ENCODE measurements around the gene MXRA7. TPM values are rescaled to one million over a fixed set of nuclear protein-coding genes. Genes with fewer than 3 reads are reported as not detected.
A peak's percentile ranks its signal among the peaks of the same experiment; 100 is the strongest.
"Not testable (repeated sequence)": the region's sequence is repeated elsewhere in the genome, so short reads cannot be mapped to it uniquely, and the experiment has no call there.

Gene MXRA7
- total and polyA plus RNA-seq, 7 experiments from 2014 or later = 1.8 to 7.5 (median 2.7) TPM

GRCh38 chr17:76712321-76712720, 1.6 kb upstream of the MXRA7 start:
- intact Hi-C loops (cut with micrococcal nuclease) = loop anchor here in 1 of 2 donors (2.0 kb wide), 1 partner anchor 344 kb away; no protein-coding TSS in a partner anchor
- ChIA-PET CTCF (interaction anchor here (0.9 to 4.9 kb wide), 5 partner anchors 11 to 155 kb away, joined by 3 to 35 read pairs (median 15); partner anchors contain the start of genes JMJD6 and METTL23), POLR2A (interaction anchor here (0.7 to 1.8 kb wide), 4 partner anchors 23 to 183 kb away, joined by 3 to 7 read pairs (median 4); no protein-coding TSS in a partner anchor)
- H3K4me3 Mint-ChIP-seq; H3K9me3 Mint-ChIP-seq; H3K4me3 ChIP-seq (ENCODE audit: low read length); H3K27ac Mint-ChIP-seq; H3K27me3 ChIP-seq (ENCODE audit: control insufficient read depth in 2 of 2, insufficient read depth in 2 of 2, low read length in 2 of 2); H3K27ac ChIP-seq (ENCODE audit: low read depth, low read length); ATAC-seq; DNase-seq; H3K9me3 ChIP-seq (ENCODE audit: control insufficient read depth in 2 of 3, low read length in 3 of 3): not testable (repeated sequence)
- Mint-ChIP-seq H3K36me3 (peaks cover 0 to 17% (median 4%) of the 10 kb centered on the region in 5 donors), H3K27me3 (peaks cover 0 to 13% (median 0%) of the 10 kb centered on the region in 5 donors), H3K4me1 (peaks cover 27 to 62% (median 37%) of the 10 kb centered on the region in 7 donors)
- H3K4me1 ChIP-seq (ENCODE audit: control insufficient read depth in 2 of 2, insufficient read depth in 2 of 2, low read length in 2 of 2) = peaks cover 14 to 32% of the 10 kb centered on the region in 2 donors
- H3K36me3 ChIP-seq (ENCODE audit: control insufficient read depth in 2 of 3, insufficient read depth in 3 of 3, low read length in 3 of 3) = peaks cover 0 to 29% (median 2%) of the 10 kb centered on the region in 3 experiments

- H3K27ac ChIP-seq (ENCODE audit: low read depth, low read length); H3K27me3 ChIP-seq (ENCODE audit: control insufficient read depth in 2 of 2, insufficient read depth in 2 of 2, low read length in 2 of 2); DNase-seq; H3K4me3 ChIP-seq (ENCODE audit: low read length); H3K36me3 Mint-ChIP-seq; H3K9me3 Mint-ChIP-seq; H3K36me3 ChIP-seq (ENCODE audit: control insufficient read depth in 2 of 3, insufficient read depth in 3 of 3, low read length in 3 of 3); H3K9me3 ChIP-seq (ENCODE audit: control insufficient read depth in 2 of 3, low read length in 3 of 3): not testable (repeated sequence)
- H3K4me1 Mint-ChIP-seq = peaks cover 12 to 48% (median 29%) of the 10 kb centered on the region in 7 donors
- intact Hi-C loops (cut with micrococcal nuclease) = loop anchor here in 1 of 2 donors (1.0 kb wide), 1 partner anchor 39 kb away; no protein-coding TSS in a partner anchor
- H3K4me3 Mint-ChIP-seq = peak overlapping the region; percentile 49 to 84 (median 71)
- peaks cover 0 to 13% (median 0%) of the 10 kb centered on the region in 5 donors for H3K27me3 Mint-ChIP-seq
- ChIA-PET CTCF (interaction anchor here (0.8 kb wide), 1 partner anchor 187 kb away, joined by 3 read pairs; no protein-coding TSS in a partner anchor), POLR2A (interaction anchor here (0.9 to 1.6 kb wide), 4 partner anchors 16 to 52 kb away, joined by 3 read pairs; partner anchors contain the start of gene JMJD6)
- peak overlapping the region in 2 of 9 donors; percentile 4 to 74 for H3K27ac Mint-ChIP-seq
- ATAC-seq = peak; percentile 25
- H3K4me1 ChIP-seq (ENCODE audit: control insufficient read depth in 2 of 2, insufficient read depth in 2 of 2, low read length in 2 of 2) = peaks cover 11 to 15% of the 10 kb centered on the region in 2 donors
Observed at GRCh38 chr17:76709951-76710862, 558 bp downstream of the MXRA7 start.

- Histone ChIP-seq H3K27ac (ENCODE audit: low read depth, low read length) (no peak overlapping the region), H3K36me3 (ENCODE audit: control insufficient read depth in 2 of 3, insufficient read depth in 3 of 3, low read length in 3 of 3) (peaks cover 0 to 6% (median 0%) of the 10 kb centered on the region in 3 experiments), H3K4me1 (ENCODE audit: control insufficient read depth in 2 of 2, insufficient read depth in 2 of 2, low read length in 2 of 2) (peaks cover 6 to 9% of the 10 kb centered on the region in 2 donors), H3K9me3 (ENCODE audit: control insufficient read depth in 2 of 3, low read length in 3 of 3) (no peaks in the 10 kb centered on the region), H3K4me3 (ENCODE audit: low read length) (no peak overlapping the region), H3K27me3 (ENCODE audit: control insufficient read depth in 2 of 2, insufficient read depth in 2 of 2, low read length in 2 of 2) (no peaks in the 10 kb centered on the region)
- ATAC-seq = no peak
- POLR2A ChIA-PET = interaction anchor here (0.7 to 1.6 kb wide), 5 partner anchors 16 to 51 kb away, joined by 3 read pairs; partner anchors contain the start of gene JMJD6
- Mint-ChIP-seq H3K9me3 (no peaks in the 10 kb centered on the region), H3K27ac (peak overlapping the region in 4 of 9 donors; percentile 4 to 74 (median 54)), H3K4me3 (peak overlapping the region; percentile 52 to 84 (median 71)), H3K4me1 (peaks cover 8 to 41% (median 22%) of the 10 kb centered on the region in 7 donors), H3K36me3 (peaks cover 0 to 4% (median 0%) of the 10 kb centered on the region in 5 donors), H3K27me3 (peaks cover 0 to 13% (median 0%) of the 10 kb centered on the region in 5 donors)
- no peak for DNase-seq
- CTCF ChIA-PET = interaction anchor here (0.8 kb wide), 1 partner anchor 186 kb away, joined by 3 read pairs; no protein-coding TSS in a partner anchor
- intact Hi-C loops (cut with micrococcal nuclease) = no loop called here
Observed at GRCh38 chr17:76709077-76709950, 1.5 kb downstream of the MXRA7 start.

GRCh38 chr17:76707985-76708807, 2.6 kb downstream of the MXRA7 start:
- peak overlapping the region in 8 of 10 donors; percentile 6 to 82 (median 56) for H3K4me3 Mint-ChIP-seq
- H3K9me3 ChIP-seq (ENCODE audit: control insufficient read depth in 2 of 3, low read length in 3 of 3) = no peaks in the 10 kb centered on the region
- H3K27me3 Mint-ChIP-seq = peaks cover 0 to 13% (median 0%) of the 10 kb centered on the region in 5 donors
- peaks cover 0 to 4% (median 0%) of the 10 kb centered on the region in 5 donors for H3K36me3 Mint-ChIP-seq
- no peaks in the 10 kb centered on the region for H3K27me3 ChIP-seq (ENCODE audit: control insufficient read depth in 2 of 2, insufficient read depth in 2 of 2, low read length in 2 of 2)
- DNase-seq = no peak
- H3K4me3 ChIP-seq (ENCODE audit: low read length) = no peak overlapping the region
- ChIA-PET CTCF (interaction anchor here (0.6 kb wide), 1 partner anchor 89 kb away, joined by 3 read pairs; no protein-coding TSS in a partner anchor), POLR2A (interaction anchor here (0.5 kb wide), 1 partner anchor 58 kb away, joined by 3 read pairs; no protein-coding TSS in a partner anchor)
- H3K4me1 ChIP-seq (ENCODE audit: control insufficient read depth in 2 of 2, insufficient read depth in 2 of 2, low read length in 2 of 2) = peaks cover 2 to 5% of the 10 kb centered on the region in 2 donors
- ATAC-seq = no peak
- H3K9me3 Mint-ChIP-seq = no peaks in the 10 kb centered on the region
- intact Hi-C loops (cut with micrococcal nuclease) = no loop called here
- H3K4me1 Mint-ChIP-seq = peaks cover 1 to 30% (median 11%) of the 10 kb centered on the region in 7 donors
- no peak overlapping the region for H3K27ac ChIP-seq (ENCODE audit: low read depth, low read length)
- H3K27ac Mint-ChIP-seq = no peak overlapping the region
- no peaks in the 10 kb centered on the region for H3K36me3 ChIP-seq (ENCODE audit: control insufficient read depth in 2 of 3, insufficient read depth in 3 of 3, low read length in 3 of 3)

- Mint-ChIP-seq H3K4me1 (peaks cover 0 to 24% (median 7%) of the 10 kb centered on the region in 7 donors), H3K4me3 (no peak overlapping the region), H3K36me3 (no peaks in the 10 kb centered on the region), H3K27ac (no peak overlapping the region), H3K9me3 (no peaks in the 10 kb centered on the region), H3K27me3 (peaks cover 0 to 13% (median 0%) of the 10 kb centered on the region in 5 donors)
- intact Hi-C loops (cut with micrococcal nuclease) = no loop called here
- ChIA-PET CTCF (interaction anchor here (0.6 kb wide), 1 partner anchor 160 kb away, joined by 5 read pairs; no protein-coding TSS in a partner anchor), POLR2A (no interaction called here)
- ATAC-seq (no peak), DNase-seq (no peak)
- no peak overlapping the region for H3K4me3 ChIP-seq (ENCODE audit: low read length)
- H3K4me1 ChIP-seq (ENCODE audit: control insufficient read depth in 2 of 2, insufficient read depth in 2 of 2, low read length in 2 of 2) = peaks cover 0 to 5% of the 10 kb centered on the region in 2 donors
- no peak overlapping the region for H3K27ac ChIP-seq (ENCODE audit: low read depth, low read length)
- no peaks in the 10 kb centered on the region for H3K9me3 ChIP-seq (ENCODE audit: control insufficient read depth in 2 of 3, low read length in 3 of 3)
- H3K27me3 ChIP-seq (ENCODE audit: control insufficient read depth in 2 of 2, insufficient read depth in 2 of 2, low read length in 2 of 2) = no peaks in the 10 kb centered on the region
- no peaks in the 10 kb centered on the region for H3K36me3 ChIP-seq (ENCODE audit: control insufficient read depth in 2 of 3, insufficient read depth in 3 of 3, low read length in 3 of 3)
Observed at GRCh38 chr17:76706817-76707216, 3.9 kb downstream of the MXRA7 start.
